ENCODE data around the gene C14orf119.

- TF ChIP-seq CTCF (IDR thresholded peaks at IDR 0.05; ENCODE audit: insufficient read depth, low read length, poor library complexity, severe bottlenecking) (no peak), EZH2phosphoT487 (conservative IDR thresholded peaks at IDR 0.05; ENCODE audit: low read length) (no peak)
Observed at GRCh38 chr14:23091294-23092225, 3.7 kb upstream of the C14orf119 start.

Data from SU-DHL-6 (cell line).